Measurements from ENCODE around the gene ZNF462. TPM values are rescaled to one million over a fixed set of nuclear protein-coding genes. Genes with fewer than 3 reads are reported as not detected.
A peak's percentile ranks its signal among the peaks of the same experiment; 100 is the strongest.
"Not testable (repeated sequence)": the region's sequence is repeated elsewhere in the genome, so short reads cannot be mapped to it uniquely, and the experiment has no call there.

Gene ZNF462
- total and polyA plus RNA-seq, 11 donors: 5.3 to 51.3 (median 30.9) TPM

DNA sequence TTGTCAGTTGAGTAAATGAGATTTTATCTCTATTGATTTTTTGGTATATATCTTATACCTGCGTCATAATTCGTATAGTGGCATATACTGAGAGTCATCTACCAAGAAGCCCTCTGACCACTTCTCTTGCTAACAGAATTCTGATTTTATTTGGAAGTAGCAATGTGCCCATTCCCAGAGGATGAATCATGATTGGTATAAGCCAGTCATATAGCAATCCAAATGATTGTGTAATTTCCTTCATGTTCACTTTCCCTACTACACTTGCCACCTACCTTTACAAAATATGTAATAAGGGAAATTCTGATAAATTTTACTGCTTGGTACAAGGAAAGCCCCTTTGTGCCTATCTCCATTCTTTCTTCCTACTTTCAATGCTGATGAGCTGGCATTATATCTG, 16.1 kb upstream of the ZNF462 start:
- no peaks in the 10 kb centered on the region for H3K4me1 ChIP-seq
- no peak overlapping the region for H3K27ac ChIP-seq
- WGBS, 4 donors: 96 to 98% (median 98%) methylated on average over 2 of the region's 2 CpGs
- no peaks in the 10 kb centered on the region for H3K36me3 ChIP-seq
- ATAC-seq (no peak), DNase-seq (no peak)
- no peak overlapping the region for H3K4me3 ChIP-seq
- no peaks in the 10 kb centered on the region for H3K27me3 ChIP-seq
- H3K9me3 ChIP-seq: no peaks in the 10 kb centered on the region
- intact Hi-C loops (cut with DNase I): loop anchor here in 1 of 10 donors (10.0 kb wide), 1 partner anchor 62 kb away; no protein-coding TSS in a partner anchor
- TF ChIP-seq, protein P1, sequence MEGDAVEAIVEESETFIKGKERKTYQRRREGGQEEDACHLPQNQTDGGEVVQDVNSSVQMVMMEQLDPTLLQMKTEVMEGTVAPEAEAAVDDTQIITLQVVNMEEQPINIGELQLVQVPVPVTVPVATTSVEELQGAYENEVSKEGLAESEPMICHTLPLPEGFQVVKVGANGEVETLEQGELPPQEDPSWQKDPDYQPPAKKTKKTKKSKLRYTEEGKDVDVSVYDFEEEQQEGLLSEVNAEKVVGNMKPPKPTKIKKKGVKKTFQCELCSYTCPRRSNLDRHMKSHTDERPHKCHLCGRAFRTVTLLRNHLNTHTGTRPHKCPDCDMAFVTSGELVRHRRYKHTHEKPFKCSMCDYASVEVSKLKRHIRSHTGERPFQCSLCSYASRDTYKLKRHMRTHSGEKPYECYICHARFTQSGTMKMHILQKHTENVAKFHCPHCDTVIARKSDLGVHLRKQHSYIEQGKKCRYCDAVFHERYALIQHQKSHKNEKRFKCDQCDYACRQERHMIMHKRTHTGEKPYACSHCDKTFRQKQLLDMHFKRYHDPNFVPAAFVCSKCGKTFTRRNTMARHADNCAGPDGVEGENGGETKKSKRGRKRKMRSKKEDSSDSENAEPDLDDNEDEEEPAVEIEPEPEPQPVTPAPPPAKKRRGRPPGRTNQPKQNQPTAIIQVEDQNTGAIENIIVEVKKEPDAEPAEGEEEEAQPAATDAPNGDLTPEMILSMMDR (IDR thresholded peaks at IDR 0.05): no peak
- no peak for TF ChIP-seq POLR2A (IDR thresholded peaks at IDR 0.05)

DNA sequence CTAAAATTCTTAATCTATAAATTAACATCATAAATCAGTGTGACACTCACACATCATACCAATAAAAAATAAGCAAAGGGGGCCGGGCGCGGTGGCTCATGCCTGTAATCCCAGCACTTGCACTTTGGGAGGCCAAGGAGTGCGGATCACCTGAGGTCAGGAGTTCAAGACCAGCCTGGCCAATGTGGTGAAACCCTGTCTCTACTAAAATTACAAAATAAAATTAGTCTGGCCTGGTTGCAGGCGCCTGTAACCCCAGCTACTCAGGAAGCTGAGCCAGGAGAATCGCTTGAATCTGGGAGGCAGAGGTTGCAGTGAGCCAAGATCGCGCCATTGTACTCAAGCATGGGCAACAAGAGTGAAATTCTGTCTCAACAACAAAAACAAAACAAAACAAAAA, 11.3 kb upstream of the ZNF462 start:
- H3K27ac ChIP-seq; H3K36me3 ChIP-seq; H3K4me3 ChIP-seq; ATAC-seq; H3K9me3 ChIP-seq; intact Hi-C loops (cut with DNase I); DNase-seq; H3K27me3 ChIP-seq; H3K4me1 ChIP-seq: not testable (repeated sequence)
- WGBS, 4 donors: 95 to 98% (median 96%) methylated on average over 8 of the region's 8 CpGs

GRCh38 chr9:106857811-106858470, 5.0 kb upstream of the ZNF462 start:
- Histone ChIP-seq H3K27me3 (peaks cover 0 to 37% (median 0%) of the 10 kb centered on the region in 9 donors), H3K27ac (no peak overlapping the region), H3K36me3 (no peaks in the 10 kb centered on the region), H3K4me1 (peaks cover 0 to 7% (median 0%) of the 10 kb centered on the region in 12 donors), H3K4me3 (no peak overlapping the region), H3K9me3 (no peaks in the 10 kb centered on the region)
- WGBS, 4 donors: 96 to 99% (median 97%) methylated on average over 3 of the region's 3 CpGs
- ATAC-seq: no peak
- TF ChIP-seq, protein P1 (IDR thresholded peaks at IDR 0.05): no peak
- no peak for TF ChIP-seq POLR2A (IDR thresholded peaks at IDR 0.05)
- DNase-seq: no peak
- intact Hi-C loops (cut with DNase I): no loop called here

DNA sequence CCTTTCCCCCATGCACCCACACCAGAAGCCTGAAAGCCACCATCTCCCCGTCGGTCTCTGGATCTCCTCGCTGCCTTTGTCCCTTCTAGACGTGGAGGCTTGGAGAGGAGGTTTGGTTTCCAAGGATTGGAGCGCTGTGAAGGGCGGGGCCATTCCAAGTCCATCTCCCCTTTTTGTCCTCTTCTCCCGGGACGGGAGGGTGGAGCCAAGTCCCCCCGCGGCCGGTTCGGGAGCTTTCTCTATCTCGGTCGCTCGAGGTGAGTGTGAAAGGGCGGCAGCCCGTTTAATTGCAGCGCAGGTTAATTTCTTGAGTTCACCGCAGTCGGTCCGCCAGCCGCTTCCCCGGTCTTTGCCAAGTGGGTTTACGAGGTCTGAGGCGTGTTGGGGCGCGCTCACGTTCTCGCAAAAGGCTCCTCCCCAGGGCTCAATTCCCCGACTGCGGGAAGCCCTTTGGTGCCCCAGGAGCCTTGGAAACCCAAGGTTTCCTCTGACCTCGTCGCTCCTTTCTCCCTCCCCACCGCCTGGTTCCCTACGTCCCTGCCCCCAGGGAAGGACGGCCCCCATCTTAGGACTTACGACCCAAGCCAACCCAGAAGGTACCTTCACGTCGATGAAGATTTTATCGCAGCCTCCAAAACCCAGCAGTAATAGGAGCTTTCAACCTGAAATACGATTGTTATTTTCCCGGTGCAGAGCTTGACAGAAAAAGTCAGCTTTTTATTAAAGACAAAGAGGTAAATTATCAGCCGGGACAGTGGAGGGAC, 2.8 kb upstream of the ZNF462 start:
- intact Hi-C loops (cut with DNase I): loop anchor here in 8 of 10 donors (5.0 to 10.0 kb wide), 17 partner anchors 62 to 958 kb away; no protein-coding TSS in a partner anchor
- H3K4me1 ChIP-seq: peaks cover 0 to 11% (median 5%) of the 10 kb centered on the region in 12 donors
- peaks cover 0 to 37% (median 0%) of the 10 kb centered on the region in 9 donors for H3K27me3 ChIP-seq
- ATAC-seq: peak; percentile 1 to 21 (median 2)
- H3K27ac ChIP-seq: peak overlapping the region; percentile 18 to 95 (median 88)
- WGBS, 4 donors: 2 to 5% (median 2%) methylated on average over 32 to 43 of the region's 43 CpGs
- H3K4me3 ChIP-seq: peak overlapping the region; percentile 58 to 96 (median 78)
- H3K36me3 ChIP-seq: no peaks in the 10 kb centered on the region
- DNase-seq: peak in 4 of 5 donors; percentile 32 to 63 (median 50)
- no peak for TF ChIP-seq POLR2A (IDR thresholded peaks at IDR 0.05)
- TF ChIP-seq, protein P1 (IDR thresholded peaks at IDR 0.05): no peak
- H3K9me3 ChIP-seq: no peaks in the 10 kb centered on the region
